Measurements from ENCODE around the gene SLA2.
"Not testable (repeated sequence)": the region's sequence is repeated elsewhere in the genome, so short reads cannot be mapped to it uniquely, and the experiment has no call there.

Gene SLA2

DNA sequence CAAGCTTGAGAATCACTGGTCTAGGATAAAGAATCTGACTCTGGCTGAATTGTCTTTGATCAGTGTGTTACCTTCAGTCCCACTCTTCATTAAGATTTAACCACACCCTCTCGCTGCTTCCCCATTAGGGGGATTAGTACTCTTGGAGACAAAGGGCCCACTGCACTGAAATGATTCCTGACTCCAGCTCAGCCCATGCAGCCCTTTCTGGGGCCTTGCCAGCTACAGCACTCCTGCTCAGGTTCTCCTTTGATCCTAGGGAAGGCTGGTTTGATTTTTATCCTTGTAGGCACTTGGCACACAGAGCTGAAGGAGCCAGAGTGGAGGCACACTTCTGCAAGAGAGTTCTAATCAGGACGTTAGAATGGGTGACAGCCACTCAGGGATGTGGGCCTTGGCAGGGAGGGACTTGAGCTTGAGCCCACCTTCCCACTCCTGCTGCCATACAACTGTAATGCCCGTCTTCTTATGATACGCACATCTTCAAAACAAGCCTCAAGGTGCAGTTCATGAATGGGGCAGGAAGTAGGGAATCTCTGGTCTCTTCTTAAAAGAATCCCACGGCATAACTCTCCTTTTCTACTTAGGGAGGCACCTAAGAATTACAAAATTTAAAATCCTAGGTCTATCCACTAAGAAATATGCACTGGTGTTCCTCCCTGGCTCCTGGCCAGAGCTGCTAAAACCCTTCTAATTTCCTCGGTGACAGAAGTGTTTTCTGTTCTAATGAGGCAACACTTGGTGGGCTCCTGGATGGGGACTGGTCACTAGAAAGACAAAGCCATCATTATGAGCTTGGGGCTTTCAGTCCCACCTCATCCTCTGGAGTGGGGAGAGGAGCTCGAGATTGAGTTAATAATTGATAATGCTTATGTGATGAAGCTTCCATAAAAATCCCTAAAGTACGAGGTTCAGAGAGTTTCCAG, 1.5 kb upstream of the SLA2 start:
- in situ Hi-C loops (cut with MboI; ENCODE audit: low pct_unique_long_range_greater_than_20kb, low sequenced_read_pairs): no loop called here
- no peak for DNase-seq

DNA sequence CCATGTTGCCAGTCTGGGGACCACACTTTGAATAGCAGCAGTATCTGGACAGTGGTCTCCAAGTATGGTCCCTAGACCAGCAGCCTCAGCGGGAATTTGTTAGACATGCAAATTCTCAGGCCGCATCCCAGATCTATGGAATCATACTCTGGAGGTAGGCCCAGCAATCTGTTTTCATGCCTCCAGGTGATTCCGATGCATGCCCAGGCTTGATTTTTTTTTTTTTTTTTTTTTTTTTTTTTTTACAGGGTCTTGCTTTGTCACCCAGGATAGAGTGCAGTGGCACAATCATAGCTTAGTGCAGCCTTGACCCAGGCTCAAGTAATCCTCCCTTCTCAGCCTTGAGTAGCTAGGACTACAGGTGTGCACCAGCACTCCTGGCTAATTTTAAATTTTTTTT, 682 bp upstream of the SLA2 start:
- no peak for DNase-seq
- in situ Hi-C loops (cut with MboI; ENCODE audit: low pct_unique_long_range_greater_than_20kb, low sequenced_read_pairs): no loop called here

- in situ Hi-C loops (cut with MboI; ENCODE audit: low pct_unique_long_range_greater_than_20kb, low sequenced_read_pairs): no loop called here
- DNase-seq: no peak
These were observed 643 bp downstream of the SLA2 start for GRCh38 chr20:36645353-36645752.

- DNase-seq: no peak
- in situ Hi-C loops (cut with MboI; ENCODE audit: low pct_unique_long_range_greater_than_20kb, low sequenced_read_pairs): no loop called here
These were observed 1.3 kb downstream of the SLA2 start for GRCh38 chr20:36644706-36645095.

DNA sequence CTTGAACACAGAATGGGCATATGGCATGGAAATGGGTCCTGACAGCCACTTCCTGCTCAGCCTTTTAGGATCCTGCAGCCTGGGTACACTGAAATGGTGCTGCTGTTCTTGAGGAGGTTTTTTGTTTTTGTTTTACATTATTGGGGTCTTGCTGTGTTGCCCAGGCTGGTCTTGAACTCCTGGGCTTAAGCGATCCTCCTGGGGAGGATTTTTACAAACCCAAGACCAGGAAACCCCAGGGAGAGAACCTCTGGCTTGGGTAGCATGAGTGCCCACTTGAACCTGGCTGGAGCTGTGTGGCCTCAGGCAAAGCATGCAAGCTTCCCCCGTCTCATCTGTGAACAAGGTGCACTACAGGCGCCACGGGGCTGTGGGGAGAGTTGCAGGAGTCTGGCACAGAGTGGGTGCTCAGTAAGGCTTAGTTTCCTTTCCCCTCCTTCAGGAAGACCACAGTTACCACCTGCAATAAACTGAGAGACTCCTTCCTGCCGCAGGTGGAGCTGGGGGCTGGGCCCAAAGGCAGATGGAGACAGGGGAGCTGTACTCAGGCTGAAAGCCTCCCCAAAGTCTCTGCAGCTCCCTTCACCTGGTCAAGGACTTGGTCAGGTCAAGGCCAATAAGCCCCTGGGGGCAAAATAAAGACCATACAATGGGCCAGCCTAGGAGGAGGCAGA, 1.8 kb downstream of the SLA2 start:
- DNase-seq: no peak
- in situ Hi-C loops (cut with MboI; ENCODE audit: low pct_unique_long_range_greater_than_20kb, low sequenced_read_pairs): no loop called here

GRCh38 chr20:36642136-36642535, 3.9 kb downstream of the SLA2 start:
- no peak for DNase-seq

DNA sequence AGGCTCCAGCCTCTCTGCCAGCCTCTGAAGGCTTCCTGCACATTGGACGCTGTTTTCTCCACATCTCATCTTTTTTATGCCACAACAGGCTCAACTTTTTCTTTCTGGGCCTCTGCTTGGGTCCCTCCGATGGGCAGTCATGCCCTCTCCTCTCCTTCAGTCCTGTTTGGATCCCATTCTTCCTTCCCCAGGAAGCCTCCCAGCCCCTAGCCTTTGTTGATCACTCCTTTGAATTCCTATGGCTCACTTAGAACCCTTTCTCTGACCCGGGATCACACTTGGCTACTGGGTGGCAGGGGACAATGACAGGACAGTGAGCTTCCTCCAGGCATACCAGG, 4.5 kb downstream of the SLA2 start:
- no peak for DNase-seq
- in situ Hi-C loops (cut with MboI; ENCODE audit: low pct_unique_long_range_greater_than_20kb, low sequenced_read_pairs): no loop called here

More at GRCh38 chr20:36642136-36642535, 3.9 kb downstream of the SLA2 start:
- in situ Hi-C loops (cut with MboI; ENCODE audit: low pct_unique_long_range_greater_than_20kb, low sequenced_read_pairs): no loop called here

- DNase-seq; in situ Hi-C loops (cut with MboI; ENCODE audit: low pct_unique_long_range_greater_than_20kb, low sequenced_read_pairs): not testable (repeated sequence)
These were observed 7.1 kb downstream of the SLA2 start for GRCh38 chr20:36638876-36639400.

DNA sequence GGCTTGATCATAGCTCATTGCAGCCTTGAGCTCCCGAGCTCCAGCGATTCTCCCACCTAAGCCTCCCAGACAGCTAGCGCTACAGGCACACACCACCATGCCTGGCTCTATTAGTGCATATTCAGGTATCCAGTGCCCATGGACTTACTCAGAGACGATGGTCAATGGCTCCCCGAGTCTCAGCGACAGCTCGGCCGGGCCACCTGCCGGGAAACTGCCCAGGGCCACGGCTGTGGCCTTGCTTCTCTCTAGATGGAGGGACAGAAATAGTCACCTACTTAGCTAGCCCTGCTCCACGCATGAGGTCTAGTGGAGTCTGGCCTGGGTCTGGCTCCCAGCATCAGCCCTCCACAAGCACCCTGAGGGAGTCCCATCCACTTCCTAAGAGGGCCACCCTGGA, 11.7 kb downstream of the SLA2 start:
- in situ Hi-C loops (cut with MboI; ENCODE audit: low pct_unique_long_range_greater_than_20kb, low sequenced_read_pairs): no loop called here

GRCh38 chr20:36633285-36633772, 12.7 kb downstream of the SLA2 start:
- no peak for DNase-seq
- in situ Hi-C loops (cut with MboI; ENCODE audit: low pct_unique_long_range_greater_than_20kb, low sequenced_read_pairs): no loop called here

More for the DNA sequence above, 11.7 kb downstream of the SLA2 start:
- DNase-seq: no peak

DNA sequence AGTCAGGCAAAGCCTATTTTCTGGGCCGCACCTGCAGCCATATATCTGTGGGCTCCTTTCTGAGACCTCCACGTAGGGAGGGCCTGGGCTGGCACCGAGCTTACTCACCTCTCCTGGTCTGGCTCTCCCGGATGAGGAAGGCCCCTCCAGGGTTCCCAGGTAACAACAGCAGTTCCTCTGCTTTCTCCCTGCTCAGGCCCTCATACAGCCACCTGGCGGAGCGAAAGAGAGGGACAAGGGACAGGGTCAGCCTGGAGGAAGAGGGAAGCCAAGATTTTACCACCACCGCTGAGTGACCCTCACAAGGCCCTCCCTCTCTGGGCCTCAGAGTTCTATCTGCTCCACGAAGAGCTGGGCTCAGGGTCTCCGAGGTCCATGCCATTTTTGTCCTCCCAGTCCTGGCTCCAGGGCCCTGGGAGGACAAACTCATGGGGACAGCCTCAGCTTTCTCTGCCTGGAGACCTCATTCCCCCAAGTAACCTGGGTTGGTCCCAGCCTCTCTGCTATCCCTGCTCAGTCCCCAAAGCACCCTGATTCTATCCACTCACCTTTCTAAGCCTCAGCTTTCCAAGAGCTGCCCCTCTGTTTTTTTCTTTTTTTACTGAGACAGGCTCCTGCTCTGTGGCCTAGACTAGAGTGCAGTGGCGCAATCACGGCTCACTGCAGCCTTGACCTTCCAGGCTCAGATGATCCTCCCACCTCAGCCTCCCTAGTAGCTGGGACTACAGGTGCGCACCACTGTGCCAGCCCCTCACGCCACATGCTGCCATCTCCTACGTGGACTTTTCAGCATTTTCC, 13.3 kb downstream of the SLA2 start:
- DNase-seq: no peak

DNA sequence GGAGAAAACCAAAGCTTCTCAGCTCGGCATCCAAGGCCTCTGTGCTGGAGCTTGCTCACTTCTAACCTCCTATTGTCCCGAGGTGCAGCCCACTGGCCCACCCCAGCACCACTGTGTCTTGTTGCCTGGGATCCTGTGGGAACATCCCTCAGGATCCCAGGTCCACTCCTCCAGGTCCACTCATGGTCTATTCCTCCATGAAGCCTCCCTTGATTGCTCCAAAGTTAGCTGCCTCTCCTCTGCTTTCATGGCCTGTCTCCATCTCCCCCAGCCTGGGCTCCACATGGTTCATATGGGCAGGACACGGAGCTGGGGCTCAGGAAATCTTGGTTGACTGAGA, 13.9 kb downstream of the SLA2 start:
- in situ Hi-C loops (cut with MboI; ENCODE audit: low pct_unique_long_range_greater_than_20kb, low sequenced_read_pairs): no loop called here
- DNase-seq: no peak

More for the DNA sequence above, 13.3 kb downstream of the SLA2 start:
- in situ Hi-C loops (cut with MboI; ENCODE audit: low pct_unique_long_range_greater_than_20kb, low sequenced_read_pairs): no loop called here

GRCh38 chr20:36631646-36632045, 14.3 kb downstream of the SLA2 start:
- DNase-seq: no peak
- in situ Hi-C loops (cut with MboI; ENCODE audit: low pct_unique_long_range_greater_than_20kb, low sequenced_read_pairs): no loop called here

- DNase-seq: peak; percentile 69
- in situ Hi-C loops (cut with MboI; ENCODE audit: low pct_unique_long_range_greater_than_20kb, low sequenced_read_pairs): no loop called here
These were observed 16.0 kb downstream of the SLA2 start for GRCh38 chr20:36629719-36630681.

- DNase-seq: no peak
- in situ Hi-C loops (cut with MboI; ENCODE audit: low pct_unique_long_range_greater_than_20kb, low sequenced_read_pairs): no loop called here
These were observed 17.9 kb downstream of the SLA2 start for GRCh38 chr20:36628076-36628475.

DNA sequence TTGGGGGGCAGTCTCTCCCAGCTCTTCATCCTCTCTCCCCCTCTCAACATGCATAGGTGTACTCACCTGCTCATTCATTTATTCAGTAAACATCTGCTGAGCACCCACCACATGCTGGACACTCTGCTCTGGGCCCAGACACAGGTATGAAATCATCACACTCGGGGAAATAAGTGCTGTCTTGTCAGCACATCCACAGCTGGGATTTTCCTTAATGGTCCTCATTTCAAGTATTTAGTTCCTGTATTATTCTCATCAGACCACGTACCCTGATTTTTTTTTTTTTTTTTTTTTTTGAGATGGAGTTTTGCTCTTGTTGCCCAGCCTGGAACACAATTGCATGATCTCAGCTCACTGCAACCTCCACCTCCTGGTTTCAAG, 21.1 kb downstream of the SLA2 start:
- DNase-seq: no peak
- in situ Hi-C loops (cut with MboI; ENCODE audit: low pct_unique_long_range_greater_than_20kb, low sequenced_read_pairs): no loop called here

GRCh38 chr20:36624068-36624943, 21.7 kb downstream of the SLA2 start:
- in situ Hi-C loops (cut with MboI; ENCODE audit: low pct_unique_long_range_greater_than_20kb, low sequenced_read_pairs): no loop called here
- no peak for DNase-seq

- in situ Hi-C loops (cut with MboI; ENCODE audit: low pct_unique_long_range_greater_than_20kb, low sequenced_read_pairs): no loop called here
- no peak for DNase-seq
These were observed 22.6 kb downstream of the SLA2 start for GRCh38 chr20:36623444-36623843.
